ENCODE data around the gene PTCHD4.
"Not testable (repeated sequence)": the region's sequence is repeated elsewhere in the genome, so short reads cannot be mapped to it uniquely, and the experiment has no call there.

PTCHD4 gene

DNA sequence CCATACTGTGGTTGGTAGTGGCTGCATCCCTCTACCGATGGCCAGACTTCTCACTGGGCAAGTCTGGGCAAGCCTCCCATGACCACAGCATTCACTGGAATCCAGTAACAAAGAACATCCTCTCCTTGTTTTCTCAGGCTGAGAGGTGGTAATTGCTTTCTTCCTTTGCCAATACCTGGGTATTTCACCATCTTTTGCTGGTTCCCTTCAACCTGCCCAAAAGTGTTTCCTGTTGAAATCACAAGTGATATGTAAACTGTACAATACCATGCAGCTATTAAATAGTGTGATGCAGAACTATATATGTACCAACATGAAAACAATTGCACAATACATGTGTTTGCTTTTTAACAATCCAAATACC lies at the start of gene PTCHD4:
TSS of gene PTCHD4 (minus strand) at position 55 of the 364 bp plus-strand sequence. CDS start 42,240 bp downstream, outside the sequence.
- no peak for DNase-seq

DNA sequence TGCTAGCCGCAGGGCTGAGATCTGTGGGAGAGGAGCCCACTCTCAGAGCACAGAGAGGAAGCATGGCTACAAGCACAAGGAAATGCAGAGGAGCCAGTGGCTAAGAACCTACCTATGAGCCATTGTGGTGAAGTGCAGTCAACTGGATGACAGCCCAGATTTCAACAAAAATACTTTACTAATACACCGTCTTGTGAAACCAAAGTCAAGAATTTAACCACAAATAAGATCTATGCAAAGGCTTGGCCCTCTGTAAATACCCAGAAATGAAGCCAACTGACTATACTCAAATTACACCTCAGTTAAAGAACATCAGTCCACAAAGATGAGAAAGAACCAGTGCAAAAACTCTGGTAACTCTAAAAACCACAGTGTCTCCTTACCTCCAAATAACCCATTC lies 40.1 kb upstream of the PTCHD4 start:
- no peak for DNase-seq

- DNase-seq = no peak
Observed at GRCh38 chr6:48150701-48151100, 39.7 kb upstream of the PTCHD4 start.

DNA sequence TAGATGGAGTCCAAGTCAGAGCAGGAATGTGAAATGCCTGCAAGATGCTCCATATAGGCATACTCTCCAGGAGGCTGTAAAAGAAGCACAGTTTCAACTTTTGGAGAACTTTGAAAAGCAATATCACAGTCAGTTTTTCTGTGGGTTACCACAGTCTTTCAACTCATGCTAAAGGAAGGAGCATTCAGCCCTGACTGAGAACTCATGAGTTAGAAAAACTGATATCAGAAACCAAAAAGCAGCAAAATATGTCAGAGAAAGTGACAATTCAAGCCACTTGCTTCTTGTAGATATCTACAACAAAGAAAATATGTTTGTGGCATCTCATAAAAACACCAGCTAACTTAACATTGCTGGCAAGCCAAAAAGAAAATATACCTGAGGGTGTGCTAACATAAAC lies 36.1 kb upstream of the PTCHD4 start:
- DNase-seq = no peak

DNA sequence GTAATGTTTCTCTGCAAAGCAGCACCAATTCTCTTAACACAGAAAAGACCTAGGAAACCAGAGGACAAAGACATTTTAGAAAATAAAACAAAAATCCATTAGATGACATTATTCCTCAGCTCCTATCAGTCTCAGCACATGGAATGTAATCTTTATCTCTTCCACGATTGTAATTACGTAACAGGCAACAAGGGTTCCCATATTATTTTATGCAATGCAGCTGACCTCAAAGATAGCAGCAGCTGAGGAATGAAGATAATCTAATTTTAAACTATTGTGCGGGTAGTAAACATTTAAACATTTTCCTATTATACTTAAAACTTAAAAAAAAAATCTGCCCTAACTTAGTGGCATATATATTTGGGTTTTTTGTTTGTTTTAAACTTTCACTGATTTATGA lies 33.0 kb upstream of the PTCHD4 start:
- DNase-seq = no peak

DNA sequence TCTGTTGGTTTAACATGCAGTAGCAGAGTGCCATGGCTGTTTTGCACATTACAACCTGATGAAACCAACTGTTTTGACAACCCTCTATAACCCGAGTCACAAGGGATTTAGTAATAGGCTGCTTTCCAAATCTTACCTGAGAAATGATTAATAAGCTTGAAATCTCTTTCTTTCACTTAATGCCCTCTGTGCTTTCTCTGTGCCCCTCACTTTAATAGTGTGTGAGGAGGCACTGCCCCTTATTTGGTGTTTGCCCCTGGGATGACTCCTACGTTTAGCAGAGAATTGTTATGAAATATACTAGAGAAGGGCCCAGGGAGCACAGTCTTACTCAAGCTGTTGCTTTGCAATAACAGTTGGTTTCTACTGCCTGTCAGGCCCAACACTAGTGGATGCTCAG lies 31.0 kb upstream of the PTCHD4 start:
- no peak for DNase-seq

- DNase-seq = no peak
Observed at GRCh38 chr6:48139818-48140614, 29.0 kb upstream of the PTCHD4 start.

GRCh38 chr6:48136856-48137255 lies 25.9 kb upstream of the PTCHD4 start:
- DNase-seq = no peak

GRCh38 chr6:48135323-48136084 lies 24.5 kb upstream of the PTCHD4 start:
- DNase-seq = no peak

DNA sequence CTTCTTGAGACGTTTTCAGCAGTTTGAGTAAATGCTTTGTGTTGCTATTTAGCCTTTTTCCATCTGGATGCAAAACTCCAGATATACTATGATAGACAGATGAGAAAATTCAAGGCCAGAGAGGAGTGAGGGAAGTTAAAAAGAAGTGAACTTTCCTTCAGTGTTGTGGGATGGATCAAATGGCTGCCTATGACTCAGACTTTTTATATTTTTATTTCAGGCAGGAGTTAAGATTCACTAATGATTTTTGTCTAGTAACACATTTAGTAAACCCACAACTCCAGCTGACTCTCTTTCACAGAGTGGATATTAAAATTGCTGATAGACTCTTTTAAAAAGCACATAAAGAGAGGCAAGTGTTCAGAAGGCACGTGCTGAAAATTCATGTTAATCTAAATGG lies 23.2 kb upstream of the PTCHD4 start:
- DNase-seq = no peak

DNA sequence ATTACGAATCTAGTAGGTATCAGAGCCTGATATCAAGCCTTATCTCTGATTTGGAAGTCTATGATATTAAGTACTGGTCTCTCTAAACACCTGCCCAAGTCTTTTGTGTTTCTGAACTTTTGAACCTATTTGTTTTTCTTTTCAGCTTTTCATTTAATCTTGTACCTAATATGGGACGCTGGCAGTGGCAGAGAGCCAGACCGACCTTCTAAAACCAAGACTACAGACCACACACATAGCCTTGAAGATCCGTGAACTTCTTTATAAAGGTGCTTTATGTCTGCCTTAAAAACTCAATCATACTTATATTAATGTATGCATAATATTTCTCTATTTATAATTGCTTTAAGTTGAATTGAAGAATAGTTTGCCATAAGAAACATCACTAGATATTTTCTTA lies 12.6 kb upstream of the PTCHD4 start:
- no peak for DNase-seq

GRCh38 chr6:48121983-48122749 lies 11.2 kb upstream of the PTCHD4 start:
- DNase-seq = not testable (repeated sequence)

DNA sequence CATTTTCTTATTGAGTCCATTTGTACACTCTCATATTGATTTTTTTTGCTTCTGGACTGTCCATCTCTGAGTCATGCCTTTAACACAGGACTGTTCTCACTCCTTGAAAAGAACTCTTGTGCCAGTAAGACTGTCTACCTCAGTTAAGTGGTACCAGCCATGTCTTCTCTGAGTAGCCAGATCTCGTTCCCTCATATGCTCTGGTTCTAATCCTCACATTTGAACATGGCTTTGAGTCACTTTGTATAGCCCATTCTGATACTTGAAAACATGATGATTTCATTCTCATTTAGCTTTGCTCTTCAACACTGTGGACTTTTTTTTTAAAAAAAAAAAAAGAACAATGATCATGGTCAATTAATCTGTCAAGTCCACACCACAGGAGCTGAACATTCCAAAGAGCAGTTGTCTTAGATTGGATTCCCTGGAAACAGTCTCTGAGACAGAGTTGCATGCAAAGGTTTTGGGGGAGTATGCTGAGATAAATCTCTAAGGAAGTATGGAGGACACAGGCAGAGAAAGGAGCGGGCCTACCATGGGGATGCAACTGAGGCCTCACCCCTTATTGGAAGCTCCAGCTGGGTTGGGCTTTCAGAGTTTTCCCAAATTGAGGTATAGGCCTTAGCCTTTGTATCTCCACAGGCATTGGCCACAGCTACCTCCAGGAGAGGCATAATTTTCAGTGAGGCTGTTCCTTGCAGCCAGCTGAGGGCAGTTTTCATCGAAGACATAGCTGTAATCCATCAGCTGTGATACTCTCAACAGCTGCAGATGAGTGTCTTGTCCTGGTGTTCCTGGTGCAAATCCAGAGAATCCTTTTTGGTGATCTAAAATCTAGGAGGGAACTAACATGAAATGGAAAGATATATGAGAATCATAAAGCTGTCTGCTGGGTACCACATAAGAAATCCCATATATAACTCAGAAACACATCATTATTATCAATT lies 6.0 kb upstream of the PTCHD4 start:
- DNase-seq = no peak

GRCh38 chr6:48113130-48113529 lies 2.1 kb upstream of the PTCHD4 start:
- DNase-seq = no peak

- DNase-seq = no peak
Observed at GRCh38 chr6:48111575-48111974, 578 bp upstream of the PTCHD4 start.

- no peak for DNase-seq
Observed at GRCh38 chr6:48110436-48111142, 408 bp downstream of the PTCHD4 start.

DNA sequence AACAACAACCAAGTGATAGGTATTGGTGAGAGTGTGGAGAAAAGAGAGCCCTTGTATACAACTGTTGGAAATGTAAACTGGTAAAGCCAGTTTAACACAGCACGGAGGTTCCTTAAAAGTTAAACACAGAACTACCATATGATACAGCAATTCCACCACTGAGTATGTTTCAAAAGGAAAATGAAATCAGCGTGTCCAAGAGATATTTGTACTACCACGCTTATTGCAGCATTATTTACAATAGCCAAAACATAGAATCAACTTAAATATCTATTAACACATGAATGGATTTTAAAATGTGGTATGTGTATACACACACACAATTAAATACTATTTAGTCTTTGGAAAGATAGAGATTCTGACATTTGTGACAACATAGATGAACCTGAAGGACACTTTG lies 1.1 kb downstream of the PTCHD4 start:
- DNase-seq = no peak

DNA sequence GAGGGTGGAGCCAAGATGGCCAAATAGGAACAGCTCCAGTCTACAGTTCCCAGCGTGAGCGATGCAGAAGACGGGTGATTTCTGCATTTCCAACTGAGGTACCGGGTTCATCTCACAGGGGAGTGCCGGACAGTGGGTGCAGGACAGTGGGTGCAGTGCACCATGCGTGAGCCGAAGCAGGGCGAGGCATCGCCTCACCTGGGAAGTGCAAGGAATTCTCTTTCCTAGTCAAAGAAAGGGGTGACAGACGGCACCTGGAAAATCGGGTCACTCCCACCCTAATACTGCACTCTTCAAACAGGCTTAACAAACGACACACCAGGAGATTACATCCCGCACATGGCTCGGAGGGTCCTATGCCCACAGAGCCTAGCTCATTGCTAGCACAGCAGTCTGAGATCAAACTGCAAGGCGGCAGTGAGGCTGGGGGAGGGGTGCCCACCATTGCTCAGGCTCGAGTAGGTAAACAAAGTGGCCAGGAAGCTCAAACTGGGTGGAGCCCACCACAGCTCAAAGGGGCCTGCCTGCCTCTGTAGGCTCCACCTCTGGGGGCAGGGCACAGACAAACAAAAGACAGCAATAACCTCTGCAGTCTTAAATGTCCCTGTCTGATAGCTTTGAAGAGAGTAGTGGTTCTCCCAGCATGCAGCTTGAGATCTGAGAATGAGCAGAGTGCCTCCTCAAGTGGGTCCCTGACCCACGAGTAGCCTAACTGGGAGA lies 8.4 kb downstream of the PTCHD4 start:
- DNase-seq = not testable (repeated sequence)

DNA sequence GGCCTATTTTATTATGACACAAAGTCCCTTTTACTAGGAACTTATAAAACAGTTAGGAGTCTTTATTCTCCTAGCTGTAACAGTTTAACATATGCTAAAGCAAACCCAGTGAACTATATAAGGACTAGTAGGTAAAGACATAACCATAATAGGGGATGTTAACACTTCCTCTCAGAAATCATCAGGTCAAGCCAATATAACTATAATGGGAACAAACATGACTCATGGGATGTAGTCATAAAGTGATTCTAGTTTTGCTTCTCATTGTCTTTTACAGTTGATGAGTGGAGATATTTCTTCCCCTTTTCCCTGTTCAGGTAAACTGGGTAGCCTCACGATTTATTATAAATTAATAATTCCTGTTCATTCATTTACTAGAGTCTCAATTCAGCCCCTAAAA lies 9.7 kb downstream of the PTCHD4 start:
- DNase-seq = no peak

- DNase-seq = no peak
Observed at GRCh38 chr6:48100588-48100895, 10.5 kb downstream of the PTCHD4 start.

Data from activated CD4-positive, alpha-beta T cell treated with anti-CD3 and anti-CD28 coated beads, Interleukin-2, amount 50 U/mL, for 48 hours (primary cell).